HG03342 (cell line): Measurements from ENCODE around the gene BAD.

Experiments
- ATAC-seq: cut with Tn5 transposase; IDR thresholded peaks from one replicate; pipeline ENCODE4 v1.9.1; 2021; ENCODE audit warnings: mild to moderate bottlenecking, moderate library complexity; ENCODE audit not compliant: unreplicated experiment

Gene BAD

GRCh38 chr11:64232967-64233315 lies 51.5 kb downstream of the BAD start:
- ATAC-seq = no peak

GRCh38 chr11:64232182-64232966 lies 52.1 kb downstream of the BAD start:
- ATAC-seq = no peak

- no peak for ATAC-seq
These were observed 52.9 kb downstream of the BAD start for GRCh38 chr11:64231546-64231945.

GRCh38 chr11:64230985-64231365 lies 53.5 kb downstream of the BAD start:
- no peak for ATAC-seq

GRCh38 chr11:64230171-64230984 lies 54.1 kb downstream of the BAD start, which contains the start of gene DNAJC4:
Gene DNAJC4 (plus strand): TSS chr11:64230548. CDS start chr11:64230855, 307 bp downstream.
- peak; percentile 40 for ATAC-seq

- ATAC-seq = no peak
These were observed 54.7 kb downstream of the BAD start for GRCh38 chr11:64229744-64230170.

- no peak for ATAC-seq
These were observed 55.2 kb downstream of the BAD start for GRCh38 chr11:64229090-64229743.

GRCh38 chr11:64227405-64227956 lies 57.0 kb downstream of the BAD start:
- ATAC-seq = no peak

- no peak for ATAC-seq
These were observed 57.9 kb downstream of the BAD start for GRCh38 chr11:64226507-64227051.

GRCh38 chr11:64225608-64226506 lies 58.6 kb downstream of the BAD start, which contains the start of the genes NUDT22 and TRPT1:
Gene NUDT22 (plus strand): TSS chr11:64226274. CDS start chr11:64226653, 379 bp downstream.
Gene TRPT1 (minus strand): TSS chr11:64226186. CDS start chr11:64225860, 326 bp downstream.
- ATAC-seq = peak; percentile 50

- no peak for ATAC-seq
These were observed 59.4 kb downstream of the BAD start for GRCh38 chr11:64224891-64225607.

GRCh38 chr11:64224151-64224890 lies 60.1 kb downstream of the BAD start:
- ATAC-seq = no peak

GRCh38 chr11:64223001-64223651 lies 61.3 kb downstream of the BAD start:
- no peak for ATAC-seq

- ATAC-seq = no peak
These were observed 61.8 kb downstream of the BAD start for GRCh38 chr11:64222651-64223000.

GRCh38 chr11:64220798-64221197 lies 63.7 kb downstream of the BAD start:
- no peak for ATAC-seq

- no peak for ATAC-seq
These were observed 64.2 kb downstream of the BAD start for GRCh38 chr11:64220271-64220670.
